Mucosa of stomach (tissue), 1 donor: ENCODE results near the gene RIMKLA.

Experiments used
- H3K27me3 ChIP-seq: one replicate; pipeline ENCODE4 v1.7.0; 2013; ENCODE audit warnings: mild to moderate bottlenecking, low read length; ENCODE audit not compliant: control insufficient read depth, insufficient read depth
- H3K36me3 ChIP-seq: one replicate; pipeline ENCODE4 v1.7.0; 2013; ENCODE audit warnings: low read length; ENCODE audit not compliant: control insufficient read depth, insufficient read depth
- H3K4me1 ChIP-seq: one replicate; pipeline ENCODE4 v1.7.0; 2013; ENCODE audit warnings: mild to moderate bottlenecking, low read length; ENCODE audit not compliant: control insufficient read depth, insufficient read depth
- H3K4me3 ChIP-seq: one replicate; pipeline ENCODE4 v1.7.0; 2013; ENCODE audit warnings: low read length
- H3K9ac ChIP-seq: one replicate; pipeline ENCODE4 v1.7.0; 2013; ENCODE audit warnings: mild to moderate bottlenecking, low read length, moderate library complexity
- H3K9me3 ChIP-seq: one replicate; pipeline ENCODE4 v1.7.0; 2013; ENCODE audit warnings: mild to moderate bottlenecking, low read length, moderate library complexity; ENCODE audit not compliant: control insufficient read depth
- donor health status: Pancreatic carcinoma.

The RIMKLA gene

DNA sequence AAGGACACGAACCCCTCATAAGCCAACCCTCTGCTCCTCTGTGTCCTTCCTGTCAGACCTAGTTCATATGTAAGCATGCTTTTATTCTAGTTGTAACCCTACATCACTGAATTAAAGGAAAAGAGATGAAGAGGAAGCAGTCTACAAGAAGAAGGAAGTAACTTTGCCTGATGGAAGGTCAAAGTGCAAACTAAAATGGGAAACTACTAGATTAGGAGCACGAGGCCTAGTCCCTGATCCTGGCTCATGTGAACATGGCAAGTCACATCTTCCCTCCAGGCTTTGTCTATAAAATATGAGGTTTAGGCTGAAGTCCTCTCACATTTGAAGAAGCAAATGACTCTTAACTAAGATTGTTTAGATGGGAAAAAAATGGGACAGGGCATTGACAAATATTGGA lies 62.1 kb downstream of the RIMKLA start:
- Histone ChIP-seq H3K9ac (no peak overlapping the region), H3K4me3 (no peak overlapping the region), H3K36me3 (no peaks in the 10 kb centered on the region), H3K4me1 (peaks cover 11% of the 10 kb centered on the region), H3K9me3 (no peaks in the 10 kb centered on the region), H3K27me3 (no peaks in the 10 kb centered on the region)

DNA sequence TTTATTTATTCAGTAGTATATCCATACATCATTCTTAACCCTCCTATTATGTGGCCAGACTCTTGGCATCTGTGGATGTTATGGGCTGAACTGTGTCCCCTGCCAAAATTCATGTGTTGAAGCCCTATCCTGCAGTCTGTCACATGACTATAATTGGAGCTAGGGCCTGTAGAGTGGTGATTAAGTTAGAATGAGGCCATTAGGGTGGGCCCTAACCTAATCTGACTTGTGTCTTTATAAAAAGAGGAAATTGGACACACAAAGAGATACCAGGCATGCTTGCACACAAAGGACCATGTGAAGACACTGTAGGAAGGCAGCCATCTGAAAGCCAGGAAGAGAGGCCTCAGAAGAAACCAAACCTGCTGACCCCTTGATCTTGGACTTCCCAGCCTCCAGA lies 68.7 kb downstream of the RIMKLA start:
- H3K9ac ChIP-seq: no peak overlapping the region
- H3K4me3 ChIP-seq: no peak overlapping the region
- no peaks in the 10 kb centered on the region for H3K9me3 ChIP-seq

DNA sequence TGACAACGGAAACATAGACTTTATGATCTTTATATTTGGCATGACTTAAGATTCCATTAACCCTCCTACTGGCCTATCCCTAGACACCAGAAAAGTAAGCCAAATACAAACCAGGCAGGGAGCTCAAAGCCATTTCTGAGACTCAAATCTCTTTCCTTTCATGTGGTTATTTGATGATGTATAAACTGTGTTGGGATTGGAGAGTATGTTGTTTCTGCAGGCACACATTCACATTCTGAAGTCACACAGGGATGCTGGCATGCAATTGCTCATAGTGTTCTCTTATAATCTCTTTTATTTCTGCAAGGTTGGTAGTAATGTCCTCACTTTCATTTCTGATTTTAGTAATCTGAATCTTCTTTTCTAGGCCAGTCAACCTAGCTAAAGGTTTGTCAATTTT lies 69.5 kb downstream of the RIMKLA start:
- H3K27me3 ChIP-seq: no peaks in the 10 kb centered on the region
- H3K9ac ChIP-seq: no peak overlapping the region
- no peak overlapping the region for H3K4me3 ChIP-seq
- no peaks in the 10 kb centered on the region for H3K36me3 ChIP-seq
- peaks cover under 1% of the 10 kb centered on the region for H3K4me1 ChIP-seq
- H3K9me3 ChIP-seq: no peaks in the 10 kb centered on the region

More for the DNA sequence above, 68.7 kb downstream of the RIMKLA start:
- no peaks in the 10 kb centered on the region for H3K36me3 ChIP-seq
- H3K27me3 ChIP-seq: no peaks in the 10 kb centered on the region
- H3K4me1 ChIP-seq: no peaks in the 10 kb centered on the region

DNA sequence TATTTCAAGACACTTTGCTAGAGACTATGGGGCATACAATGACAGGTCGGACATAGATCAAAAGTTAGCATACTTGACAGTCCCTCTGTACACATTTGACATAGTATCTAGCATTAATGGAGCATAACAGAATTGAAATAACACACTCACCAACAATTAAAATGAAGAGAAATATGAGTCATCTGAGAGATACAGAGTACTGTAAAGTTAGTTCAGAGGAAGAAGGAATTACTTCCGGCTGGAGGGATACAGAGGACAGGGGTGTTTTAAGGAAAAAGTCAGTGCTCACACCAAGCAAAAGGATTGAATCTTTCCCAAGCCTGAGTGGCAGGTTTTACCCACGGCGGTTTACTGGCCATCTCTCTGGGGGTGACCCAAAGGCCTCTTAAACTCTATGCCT lies 72.8 kb downstream of the RIMKLA start:
- H3K4me3 ChIP-seq: no peak overlapping the region
- no peak overlapping the region for H3K9ac ChIP-seq
- H3K4me1 ChIP-seq: peaks cover 20% of the 10 kb centered on the region

DNA sequence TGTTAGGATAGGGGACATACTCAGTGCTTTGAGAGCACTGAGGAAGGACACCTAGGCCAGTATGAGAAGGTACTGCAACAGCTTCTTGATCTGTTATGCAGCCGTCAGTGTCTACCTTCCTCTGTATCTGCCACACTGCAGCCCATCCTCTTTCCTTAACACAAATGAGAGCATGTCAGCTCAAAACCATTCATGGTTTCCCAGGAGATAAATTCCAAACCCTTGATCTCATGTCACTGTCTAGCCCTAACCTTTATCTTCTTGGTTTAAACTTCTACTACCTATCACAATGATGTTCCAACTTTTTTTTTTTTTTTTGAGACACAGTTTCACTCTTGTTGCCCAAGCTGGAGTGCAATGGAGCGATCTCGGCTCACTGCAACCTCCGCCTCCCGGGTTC lies 73.8 kb downstream of the RIMKLA start:
- Histone ChIP-seq H3K36me3 (no peaks in the 10 kb centered on the region), H3K9ac (no peak overlapping the region), H3K4me1 (peaks cover 20% of the 10 kb centered on the region)

More for the DNA sequence above, 72.8 kb downstream of the RIMKLA start:
- no peaks in the 10 kb centered on the region for H3K9me3 ChIP-seq
- H3K27me3 ChIP-seq: no peaks in the 10 kb centered on the region
- no peaks in the 10 kb centered on the region for H3K36me3 ChIP-seq

DNA sequence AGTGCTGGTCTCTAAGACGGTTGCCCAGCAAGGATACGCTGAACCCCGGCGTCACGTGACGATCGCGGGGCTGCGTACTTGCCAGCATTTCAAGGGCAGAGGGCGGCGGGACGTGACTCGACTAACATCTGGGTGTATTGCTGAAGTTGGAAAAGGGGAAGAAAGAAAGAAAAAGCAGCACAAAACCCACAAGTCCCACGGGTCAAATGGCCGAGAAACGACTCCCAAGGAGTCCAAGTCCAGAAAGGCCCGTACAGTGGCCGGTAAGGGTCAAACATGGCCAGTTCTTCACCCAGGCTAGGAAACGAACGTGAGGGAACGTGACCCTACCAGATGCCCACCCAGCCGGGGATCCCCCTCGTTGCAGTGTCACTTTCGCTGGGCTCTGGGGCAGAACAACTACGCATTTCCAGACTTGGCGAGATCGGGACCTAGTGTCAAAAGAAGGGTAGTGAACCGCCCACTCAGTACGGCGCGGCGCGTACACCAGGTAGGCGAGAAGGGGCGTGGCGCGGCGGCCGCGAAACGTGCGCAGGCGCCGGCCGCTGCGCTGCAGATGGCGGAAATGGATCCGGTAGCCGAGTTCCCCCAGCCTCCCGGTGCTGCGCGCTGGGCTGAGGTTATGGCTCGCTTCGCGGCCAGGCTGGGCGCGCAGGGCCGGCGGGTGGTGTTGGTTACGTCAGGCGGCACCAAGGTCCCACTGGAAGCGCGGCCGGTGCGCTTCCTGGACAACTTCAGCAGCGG lies 75.6 kb downstream of the RIMKLA start, which contains the start of the genes PPCS and ZMYND12:
TSS of gene PPCS (plus strand) at position 534 of the 744 bp plus-strand sequence. CDS start at position 557, 23 bp downstream.
TSS of gene ZMYND12 (minus strand) at position 13 of the 744 bp plus-strand sequence. CDS start 25 bp downstream, outside the sequence.
- peak within 1 kb of the TSS; percentile 96 for H3K9ac ChIP-seq
- no peaks in the 10 kb centered on the region for H3K27me3 ChIP-seq

More for the DNA sequence above, 73.8 kb downstream of the RIMKLA start:
- Histone ChIP-seq H3K27me3 (no peaks in the 10 kb centered on the region), H3K4me3 (no peak overlapping the region), H3K9me3 (no peaks in the 10 kb centered on the region)

DNA sequence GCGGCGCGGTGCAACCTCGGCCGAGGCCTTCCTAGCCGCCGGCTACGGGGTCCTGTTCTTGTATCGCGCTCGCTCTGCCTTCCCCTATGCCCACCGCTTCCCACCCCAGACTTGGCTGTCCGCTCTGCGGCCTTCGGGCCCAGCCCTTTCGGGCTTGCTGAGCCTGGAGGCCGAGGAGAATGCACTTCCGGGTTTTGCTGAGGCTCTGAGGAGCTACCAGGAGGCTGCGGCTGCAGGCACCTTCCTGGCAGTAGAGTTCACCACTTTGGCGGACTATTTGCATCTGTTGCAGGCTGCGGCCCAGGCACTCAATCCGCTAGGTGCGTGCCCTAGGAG lies 76.1 kb downstream of the RIMKLA start:
- Histone ChIP-seq H3K9ac (peak overlapping the region; percentile 96), H3K4me1 (peaks cover 20% of the 10 kb centered on the region), H3K4me3 (peak overlapping the region; percentile 96), H3K9me3 (no peaks in the 10 kb centered on the region), H3K27me3 (no peaks in the 10 kb centered on the region), H3K36me3 (no peaks in the 10 kb centered on the region)

More for the DNA sequence above, 75.6 kb downstream of the RIMKLA start, which contains the start of the genes PPCS and ZMYND12:
- peaks cover 20% of the 10 kb centered on the region for H3K4me1 ChIP-seq
- no peaks in the 10 kb centered on the region for H3K36me3 ChIP-seq
- H3K4me3 ChIP-seq: peak within 1 kb of the TSS; percentile 96
- H3K9me3 ChIP-seq: no peaks in the 10 kb centered on the region

DNA sequence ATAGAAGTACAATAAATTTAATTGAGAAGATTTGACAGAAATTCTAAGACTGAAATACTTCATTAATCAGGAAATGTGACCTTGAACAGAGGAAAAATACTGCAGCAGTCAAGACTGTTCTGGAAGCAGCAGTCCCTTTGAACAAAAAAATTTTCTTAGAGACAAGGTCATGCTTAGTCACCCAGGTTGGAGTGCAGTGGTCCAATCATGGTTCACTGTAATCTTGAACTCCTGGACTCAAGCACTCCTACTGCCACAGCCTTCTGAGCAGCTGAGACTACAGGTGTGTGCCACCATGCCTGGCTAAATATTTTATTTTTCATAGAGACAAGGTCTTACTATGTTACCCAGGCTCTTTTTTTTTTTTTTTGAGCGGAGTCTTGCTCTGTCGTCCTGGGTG lies 80.6 kb downstream of the RIMKLA start:
- no peak overlapping the region for H3K4me3 ChIP-seq
- H3K4me1 ChIP-seq: peaks cover 11% of the 10 kb centered on the region
- no peaks in the 10 kb centered on the region for H3K27me3 ChIP-seq
- H3K9ac ChIP-seq: no peak overlapping the region
- H3K9me3 ChIP-seq: no peaks in the 10 kb centered on the region
- H3K36me3 ChIP-seq: no peaks in the 10 kb centered on the region

DNA sequence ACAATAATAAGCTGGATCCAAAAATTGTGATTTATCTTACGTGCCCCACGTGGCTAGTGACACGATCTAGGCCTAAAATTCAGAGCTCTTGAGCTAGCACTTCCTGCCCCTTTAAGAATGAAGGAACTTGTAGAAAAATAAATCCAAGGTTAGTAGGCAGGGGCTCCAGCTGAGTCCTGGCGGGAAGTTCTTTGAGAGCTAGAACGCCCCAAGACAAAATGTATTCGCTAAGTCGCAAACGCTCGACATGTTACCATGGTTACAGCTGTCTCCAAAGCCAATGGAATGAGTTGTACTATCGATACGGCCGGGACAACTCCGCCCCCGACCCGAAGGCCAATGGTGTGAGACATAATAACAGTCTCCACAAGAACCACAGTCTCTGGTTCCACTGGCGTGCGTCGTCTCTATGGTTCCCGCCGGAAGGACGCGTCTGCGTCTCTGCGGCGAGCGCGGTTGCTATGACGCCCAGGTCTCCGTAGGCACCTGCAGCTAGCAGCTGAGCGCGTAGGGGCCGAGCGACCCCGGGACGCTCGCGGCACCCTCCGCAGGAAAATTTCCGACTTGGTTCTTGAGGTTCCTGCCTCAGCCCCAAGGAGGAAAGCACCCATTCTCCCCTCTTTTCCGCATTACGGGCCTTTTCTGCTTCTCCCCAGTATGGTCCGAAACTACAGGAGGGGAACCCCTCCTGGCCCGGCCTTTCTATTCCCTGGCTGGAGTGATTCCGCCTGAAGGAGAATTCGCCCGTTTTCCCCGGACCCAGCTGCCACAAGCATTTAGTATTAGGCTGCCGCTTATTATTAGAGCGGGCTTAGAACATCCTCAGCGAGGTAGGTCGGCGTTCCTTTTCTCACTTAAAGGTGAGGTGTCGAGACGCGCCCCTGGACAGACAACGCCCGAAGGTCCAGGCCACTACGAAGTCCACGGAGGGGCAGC lies 82.5 kb downstream of the RIMKLA start, which contains the start of gene CCDC30:
TSS of gene CCDC30 (plus strand) at position 459 of the 936 bp plus-strand sequence. CDS start 17,266 bp downstream, outside the sequence.
- Histone ChIP-seq H3K27me3 (no peaks in the 10 kb centered on the region), H3K9me3 (no peaks in the 10 kb centered on the region), H3K9ac (peak within 1 kb of the TSS; percentile 57), H3K4me3 (peak within 1 kb of the TSS; percentile 44), H3K4me1 (no peaks in the 10 kb centered on the region), H3K36me3 (no peaks in the 10 kb centered on the region)

DNA sequence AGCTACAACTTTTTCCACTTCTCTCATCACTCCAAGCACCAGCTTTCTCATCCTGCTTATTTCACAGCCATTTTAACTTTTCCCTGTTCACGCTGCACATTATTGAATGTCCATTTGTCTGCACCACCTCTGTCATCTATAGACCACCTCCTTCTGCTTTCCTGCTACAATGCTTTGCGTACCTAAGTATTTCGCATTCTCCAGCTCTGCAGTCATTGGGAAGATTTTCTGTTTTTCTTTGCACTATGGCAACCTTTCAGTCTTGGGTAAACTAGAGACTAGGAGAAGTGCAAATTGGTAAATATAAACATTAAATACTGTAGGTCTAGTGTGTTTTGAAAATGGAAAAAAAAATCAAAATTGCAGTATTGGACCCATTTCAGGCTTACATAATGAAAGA lies 83.3 kb downstream of the RIMKLA start:
- no peak overlapping the region for H3K9ac ChIP-seq
- no peaks in the 10 kb centered on the region for H3K9me3 ChIP-seq
- H3K4me3 ChIP-seq: no peak overlapping the region
- H3K27me3 ChIP-seq: no peaks in the 10 kb centered on the region
- no peaks in the 10 kb centered on the region for H3K36me3 ChIP-seq
- H3K4me1 ChIP-seq: no peaks in the 10 kb centered on the region

DNA sequence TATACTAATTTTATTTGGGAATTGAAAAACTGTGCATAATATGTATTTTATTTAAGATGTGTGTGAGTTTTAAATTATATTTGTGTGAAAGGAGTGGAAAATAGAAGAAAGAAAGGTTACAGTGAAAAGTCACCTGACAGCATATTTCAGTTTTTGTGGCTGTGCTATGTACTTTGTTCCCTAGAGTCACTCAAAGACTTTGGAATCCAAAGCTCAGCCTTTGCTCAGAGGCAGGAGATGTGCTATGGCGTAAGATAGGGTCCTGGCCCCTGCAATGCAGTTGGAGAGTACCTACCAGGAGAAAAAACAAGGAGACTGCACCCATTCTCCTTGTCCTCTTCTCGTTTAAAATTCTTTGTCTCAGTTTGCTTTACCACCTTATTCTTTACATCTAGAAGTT lies 85.4 kb downstream of the RIMKLA start:
- Histone ChIP-seq H3K27me3 (no peaks in the 10 kb centered on the region), H3K9me3 (no peaks in the 10 kb centered on the region), H3K4me1 (no peaks in the 10 kb centered on the region), H3K36me3 (no peaks in the 10 kb centered on the region), H3K9ac (no peak overlapping the region), H3K4me3 (no peak overlapping the region)

DNA sequence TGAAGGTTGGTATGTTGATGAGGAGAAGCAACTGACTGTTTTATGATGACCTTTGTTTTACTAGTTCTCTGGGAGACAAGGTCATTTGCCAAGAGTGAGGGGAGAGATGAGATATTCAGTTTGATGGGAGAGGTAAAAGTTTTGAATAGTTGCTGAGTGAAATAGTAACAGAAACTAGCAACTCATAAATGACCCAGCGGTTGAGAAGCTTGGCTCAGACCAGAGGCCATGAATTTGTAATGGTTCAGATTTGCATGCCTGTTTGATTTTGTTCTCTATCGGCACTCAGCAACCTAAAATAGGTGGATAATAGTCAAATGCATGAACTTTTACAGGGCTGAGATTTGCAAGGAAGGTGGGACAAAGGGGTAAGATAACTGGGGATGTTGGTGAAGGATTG lies 89.1 kb downstream of the RIMKLA start:
- no peaks in the 10 kb centered on the region for H3K27me3 ChIP-seq
- H3K4me1 ChIP-seq: no peaks in the 10 kb centered on the region
- H3K9me3 ChIP-seq: no peaks in the 10 kb centered on the region
- H3K9ac ChIP-seq: no peak overlapping the region
- no peak overlapping the region for H3K4me3 ChIP-seq
- H3K36me3 ChIP-seq: no peaks in the 10 kb centered on the region
